Right lobe of liver (tissue), 6 donors: ENCODE measurements around the gene IRX4. TPM values are rescaled to one million over a fixed set of nuclear protein-coding genes. Genes with fewer than 3 reads are reported as not detected.
A peak's percentile ranks its signal among the peaks of the same experiment; 100 is the strongest.

Experiments used
- ATAC-seq, 4 donors: fragments of 200-7000 bp; cut with Tn5 transposase; one replicate each; pipeline ENCODE4 v1.9.1; 2020; ENCODE audit warnings: mild to moderate bottlenecking in 4 of 4, moderate library complexity in 4 of 4
- DNase-seq, 3 donors: peaks; one replicate each; pipeline ENCODE4 v3.0.0-alpha.2; 2020
- H3K27ac ChIP-seq, 3 donors: fragments of 200-600 bp; one replicate each; pipeline ENCODE4 v1.8.0; 2022
- H3K27me3 ChIP-seq, 2 donors: fragments of 200-600 bp; one replicate each; pipeline ENCODE4 v1.8.0; 2022
- H3K36me3 ChIP-seq, 4 donors: fragments of 200-600 bp; sonication (generic) in 1 of 4; one replicate each; pipeline versions ENCODE4 v1.5.1 to v1.8.0; 2017 to 2022; ENCODE audit warnings: control low read depth in 1 of 4
- H3K4me1 ChIP-seq, 4 donors: fragments of 200-600 bp; sonication (generic) in 1 of 4; one replicate each; pipeline versions ENCODE4 v1.5.1 to v1.8.0; 2017 to 2022; ENCODE audit warnings: control low read depth in 1 of 4
- H3K4me3 ChIP-seq, 3 donors: fragments of 200-600 bp; one replicate each; pipeline ENCODE4 v1.8.0; 2022
- H3K9me3 ChIP-seq, 4 donors: fragments of 200-600 bp; sonication (generic) in 1 of 4; one replicate each; pipeline versions ENCODE4 v1.5.1 to v1.8.0; 2017 to 2022; ENCODE audit warnings: control low read depth in 1 of 4
- POLR2A ChIP-seq: fragments of 450-650 bp; IDR thresholded peaks from one replicate; pipeline ENCODE4 v1.6.1; 2017; ENCODE audit warnings: antibody characterized with exemption, mild to moderate bottlenecking
- WGBS: methylation state at CpG from one replicate; pipeline ENCODE4 v1.1.6; 2018; ENCODE audit warnings: low coverage, low lambda C conversion rate; ENCODE audit not compliant: insufficient coverage; ENCODE audit errors: missing lambda C conversion rate; 5-methylcytosine and 5-hydroxymethylcytosine counted together
- intact Hi-C, 2 donors: fragments of 100-400 bp; cut with DNase I; formaldehyde crosslinking; loops; one replicate each; pipeline versions ENCODE4 v1.11.2 to v1.14.1; 2022
- total RNA-seq, 6 experiments: library from RNA; depleted of rRNA in 2 of 6; stranded (reverse); fragments of >200 nt in 2 of 6; fragmentation: NEBNext Ultra II Directional in 3 of 6; extraction: Animal tissue kit (Norgen Biotek cat#: 25700) in 3 of 6; gene quantifications; one replicate each; pipeline versions ENCODE4 v1.1.0 to v1.2.4, GENCODE V29; 2016 to 2023
- TF ChIP-seq, protein P1 (sequence below), 4 donors: fragments of 200-600 bp in 3 of 4; fragments of 450-650 bp in 1 of 4; IDR thresholded peaks; one replicate each; pipeline versions ENCODE4 v1.5.1 to v1.8.0; 2016 to 2022; ENCODE audit warnings: antibody characterized with exemption in 4 of 4, mild to moderate bottlenecking in 2 of 4
- donor health status: DM: no; HTN: yes; CAD: no.
- donor health status: DM: no; HTN: no; CAD: no.
- donor health status: DM: no; HTN: no; CAD: no.
- donor health status: DM: no; HTN: yes; CAD: no.
- donor health status: DM: no; HTN: yes; CAD: no.

IRX4 gene
- total RNA-seq, 6 experiments from 2014 or later, result not detected

- intact Hi-C loops, result no loop called here
- H3K36me3 ChIP-seq, result no peaks in the 10 kb centered on the region
- H3K27ac ChIP-seq, result no peak overlapping the region
- DNase-seq, result peak in 2 of 3 donors; percentile 33 to 48
- H3K9me3 ChIP-seq, result no peaks in the 10 kb centered on the region
- H3K4me3 ChIP-seq, result no peak overlapping the region
- TF ChIP-seq, protein P1, sequence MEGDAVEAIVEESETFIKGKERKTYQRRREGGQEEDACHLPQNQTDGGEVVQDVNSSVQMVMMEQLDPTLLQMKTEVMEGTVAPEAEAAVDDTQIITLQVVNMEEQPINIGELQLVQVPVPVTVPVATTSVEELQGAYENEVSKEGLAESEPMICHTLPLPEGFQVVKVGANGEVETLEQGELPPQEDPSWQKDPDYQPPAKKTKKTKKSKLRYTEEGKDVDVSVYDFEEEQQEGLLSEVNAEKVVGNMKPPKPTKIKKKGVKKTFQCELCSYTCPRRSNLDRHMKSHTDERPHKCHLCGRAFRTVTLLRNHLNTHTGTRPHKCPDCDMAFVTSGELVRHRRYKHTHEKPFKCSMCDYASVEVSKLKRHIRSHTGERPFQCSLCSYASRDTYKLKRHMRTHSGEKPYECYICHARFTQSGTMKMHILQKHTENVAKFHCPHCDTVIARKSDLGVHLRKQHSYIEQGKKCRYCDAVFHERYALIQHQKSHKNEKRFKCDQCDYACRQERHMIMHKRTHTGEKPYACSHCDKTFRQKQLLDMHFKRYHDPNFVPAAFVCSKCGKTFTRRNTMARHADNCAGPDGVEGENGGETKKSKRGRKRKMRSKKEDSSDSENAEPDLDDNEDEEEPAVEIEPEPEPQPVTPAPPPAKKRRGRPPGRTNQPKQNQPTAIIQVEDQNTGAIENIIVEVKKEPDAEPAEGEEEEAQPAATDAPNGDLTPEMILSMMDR (IDR thresholded peaks at IDR 0.05), result no peak
- no peak for TF ChIP-seq POLR2A
- WGBS, result 43% methylated on average over 4 of the region's 15 CpGs
- no peaks in the 10 kb centered on the region for H3K27me3 ChIP-seq
- no peaks in the 10 kb centered on the region for H3K4me1 ChIP-seq
- ATAC-seq, result no peak
These were observed 28.4 kb upstream of the IRX4 start for GRCh38 chr5:1910861-1911772.

GRCh38 chr5:1910081-1910760 lies 27.5 kb upstream of the IRX4 start:
- DNase-seq, result peak in 2 of 3 donors; percentile 32 to 40
- WGBS, result 56% methylated on average over 6 of the region's 31 CpGs
- no peak for TF ChIP-seq POLR2A
- TF ChIP-seq, protein P1 (IDR thresholded peaks at IDR 0.05), result no peak
- intact Hi-C loops, result no loop called here
- H3K27ac ChIP-seq, result no peak overlapping the region
- H3K27me3 ChIP-seq, result no peaks in the 10 kb centered on the region
- no peak overlapping the region for H3K4me3 ChIP-seq
- no peaks in the 10 kb centered on the region for H3K4me1 ChIP-seq
- no peaks in the 10 kb centered on the region for H3K36me3 ChIP-seq
- no peaks in the 10 kb centered on the region for H3K9me3 ChIP-seq
- peak in 1 of 4 donors; percentile 19 for ATAC-seq

GRCh38 chr5:1909346-1909985 lies 26.7 kb upstream of the IRX4 start:
- no peak for TF ChIP-seq POLR2A
- TF ChIP-seq, protein P1 (IDR thresholded peaks at IDR 0.05), result no peak
- DNase-seq (peak in 1 of 3 donors; percentile 23), ATAC-seq (no peak)
- 81% methylated on average over 4 of the region's 15 CpGs for WGBS
- intact Hi-C loops, result no loop called here
- Histone ChIP-seq H3K4me3 (no peak overlapping the region), H3K27me3 (no peaks in the 10 kb centered on the region), H3K4me1 (no peaks in the 10 kb centered on the region), H3K36me3 (no peaks in the 10 kb centered on the region), H3K9me3 (no peaks in the 10 kb centered on the region), H3K27ac (no peak overlapping the region)

- Histone ChIP-seq H3K9me3 (no peaks in the 10 kb centered on the region), H3K27me3 (no peaks in the 10 kb centered on the region), H3K36me3 (no peaks in the 10 kb centered on the region), H3K27ac (no peak overlapping the region), H3K4me3 (no peak overlapping the region), H3K4me1 (no peaks in the 10 kb centered on the region)
- ATAC-seq, result no peak
- DNase-seq, result no peak
- intact Hi-C loops, result no loop called here
- TF ChIP-seq POLR2A, result no peak
- TF ChIP-seq, protein P1 (IDR thresholded peaks at IDR 0.05), result no peak
- WGBS, result no CpG with 5 or more reads among the region's 8 CpGs
These were observed 26.2 kb upstream of the IRX4 start for GRCh38 chr5:1908931-1909330.
